ENCODE data around the gene CLIC3. TPM values are rescaled to one million over a fixed set of nuclear protein-coding genes. Genes with fewer than 3 reads are reported as not detected.
A peak's percentile ranks its signal among the peaks of the same experiment; 100 is the strongest.

The CLIC3 gene
- polyA plus RNA-seq, 3 donors from 2014 or later = 673 to 911 (median 762) TPM

DNA sequence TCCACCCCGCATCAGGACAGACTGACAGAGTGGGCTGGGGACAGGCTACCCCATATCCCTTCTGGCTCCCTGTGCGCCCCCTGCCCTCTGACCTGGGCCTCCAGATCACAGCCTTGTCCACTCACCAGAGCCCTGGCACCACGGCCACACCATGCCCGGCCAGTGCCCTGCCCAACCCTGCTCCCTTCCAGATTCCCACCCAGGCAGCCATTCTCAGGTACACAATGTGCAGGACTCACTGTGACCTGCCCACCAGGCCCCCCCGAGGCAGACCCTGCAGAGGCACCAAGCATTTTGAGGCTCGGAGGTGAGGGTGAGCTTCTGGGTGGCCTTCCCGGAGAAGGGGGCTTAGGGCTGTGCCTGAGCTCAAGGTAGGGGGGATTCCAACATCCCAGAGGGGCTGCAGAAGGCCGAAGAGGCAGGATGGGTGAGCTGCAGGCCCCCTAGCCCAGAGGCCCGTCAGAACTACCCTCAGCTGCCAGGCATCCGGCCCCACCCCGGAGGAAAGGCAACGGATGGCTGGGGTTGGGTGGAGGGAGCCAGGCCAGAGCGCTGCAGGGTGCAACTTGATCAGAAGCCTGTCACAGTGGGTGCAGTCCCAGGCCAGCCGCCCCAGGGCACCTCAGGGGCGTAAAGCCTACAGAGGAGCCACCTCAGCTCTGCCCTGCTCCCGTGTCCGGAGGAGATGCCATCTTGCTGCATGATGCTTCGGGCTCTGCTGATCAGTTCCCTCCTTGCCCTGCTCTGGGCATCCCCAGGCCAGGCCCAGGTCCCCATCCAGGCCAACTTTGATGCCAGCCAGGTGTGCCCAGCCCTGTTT lies 13.9 kb downstream of the CLIC3 start, which contains the start of gene LCNL1:
Gene LCNL1 (plus strand): TSS at position 762 of the 820 bp plus-strand sequence. CDS start 594 bp downstream, outside the sequence.
- peak within 1 kb of the TSS in 1 of 5 donors; percentile 3 for H3K4me3 Mint-ChIP-seq
- H3K27ac Mint-ChIP-seq = no peak within 1 kb of the TSS
- peaks cover 0 to 5% (median 4%) of the 10 kb centered on the region in 3 donors for H3K36me3 Mint-ChIP-seq
- DNase-seq = no peak
- H3K4me1 Mint-ChIP-seq = peaks cover 6 to 7% of the 10 kb centered on the region in 2 donors
- peaks cover 2 to 9% (median 4%) of the 10 kb centered on the region in 3 donors for H3K27me3 Mint-ChIP-seq (ENCODE audit: low read depth in 3 of 3)
- no peaks in the 10 kb centered on the region for H3K9me3 Mint-ChIP-seq

DNA sequence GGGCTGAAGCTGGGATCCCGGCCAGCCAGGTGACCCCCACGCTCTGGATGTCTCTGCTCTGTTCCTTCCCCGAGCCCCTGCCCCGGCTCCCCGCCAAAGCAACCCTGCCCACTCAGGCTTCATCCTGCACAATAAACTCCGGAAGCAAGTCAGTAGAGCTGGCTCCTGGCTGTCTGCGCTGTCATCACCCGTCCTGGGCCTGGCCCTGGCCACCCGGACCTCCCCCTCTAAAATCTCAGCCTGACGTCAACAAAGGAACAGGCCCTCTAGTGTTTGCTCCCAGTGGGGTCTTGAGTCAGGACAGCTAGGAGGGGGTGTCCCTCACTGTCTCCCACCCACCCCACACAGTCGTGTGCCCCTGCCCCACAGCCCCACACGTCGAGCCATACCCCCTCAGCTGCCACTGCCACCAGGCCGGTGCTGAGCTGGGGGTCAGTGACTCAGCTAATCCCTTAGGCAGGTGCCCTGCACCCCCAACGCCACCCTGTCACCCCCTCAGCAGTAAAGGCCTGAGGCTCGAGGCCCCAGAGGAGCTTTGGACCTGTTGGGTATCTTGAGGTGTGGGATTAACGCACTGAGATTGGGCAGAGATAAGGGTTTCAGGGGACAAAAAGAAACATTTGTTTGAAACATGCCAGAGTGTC lies 14.7 kb downstream of the CLIC3 start:
- Mint-ChIP-seq H3K27me3 (ENCODE audit: low read depth in 3 of 3) (peaks cover 2 to 9% (median 5%) of the 10 kb centered on the region in 3 donors), H3K36me3 (peaks cover 0 to 5% (median 4%) of the 10 kb centered on the region in 3 donors), H3K4me1 (peaks cover 7 to 10% of the 10 kb centered on the region in 2 donors), H3K27ac (no peak overlapping the region), H3K9me3 (no peaks in the 10 kb centered on the region), H3K4me3 (no peak overlapping the region)
- no peak for DNase-seq

DNA sequence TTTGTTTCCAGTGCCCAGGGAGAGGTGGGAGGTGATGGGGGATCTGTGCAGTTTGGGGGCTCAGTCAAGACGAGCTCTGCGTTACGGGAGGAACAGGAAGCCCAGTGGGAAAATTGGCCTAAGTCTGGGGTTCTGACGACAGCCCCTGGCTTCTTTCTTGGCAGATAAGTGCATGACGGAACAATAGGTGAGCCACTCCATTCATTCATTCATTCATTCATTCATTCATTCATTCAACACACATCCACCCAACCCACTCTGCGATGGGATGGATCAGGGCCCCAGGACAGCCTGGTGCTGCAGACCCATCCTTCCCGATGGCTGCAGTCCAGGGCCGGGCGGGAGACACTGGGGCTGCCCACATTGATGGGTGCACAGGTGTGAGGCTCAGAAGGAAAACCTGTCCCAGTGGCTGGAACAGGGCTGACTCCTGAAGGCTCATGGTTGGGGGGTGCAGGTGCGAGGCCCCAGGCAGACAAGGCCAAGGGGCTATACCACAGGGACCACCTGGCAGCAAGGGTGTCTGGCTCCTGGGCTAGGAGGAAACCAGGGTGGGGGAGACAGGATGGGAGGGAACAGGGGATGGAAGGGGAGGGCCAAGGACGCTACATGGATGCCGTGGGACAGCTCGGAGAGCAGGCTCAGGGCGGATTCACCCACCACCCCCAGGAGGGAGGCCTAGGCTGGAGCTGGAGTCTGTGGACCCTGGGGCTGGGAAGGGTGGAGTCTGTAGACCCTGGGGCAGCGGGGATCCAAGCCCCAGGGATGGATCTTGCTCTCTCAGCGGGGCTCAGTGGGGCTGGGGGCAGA lies 15.5 kb downstream of the CLIC3 start:
- Mint-ChIP-seq H3K27ac (no peak overlapping the region), H3K27me3 (ENCODE audit: low read depth in 3 of 3) (peaks cover 2 to 6% (median 5%) of the 10 kb centered on the region in 3 donors), H3K4me3 (no peak overlapping the region), H3K4me1 (peaks cover 13 to 18% of the 10 kb centered on the region in 2 donors), H3K9me3 (no peaks in the 10 kb centered on the region), H3K36me3 (peaks cover 0 to 5% (median 4%) of the 10 kb centered on the region in 3 donors)
- DNase-seq = no peak

DNA sequence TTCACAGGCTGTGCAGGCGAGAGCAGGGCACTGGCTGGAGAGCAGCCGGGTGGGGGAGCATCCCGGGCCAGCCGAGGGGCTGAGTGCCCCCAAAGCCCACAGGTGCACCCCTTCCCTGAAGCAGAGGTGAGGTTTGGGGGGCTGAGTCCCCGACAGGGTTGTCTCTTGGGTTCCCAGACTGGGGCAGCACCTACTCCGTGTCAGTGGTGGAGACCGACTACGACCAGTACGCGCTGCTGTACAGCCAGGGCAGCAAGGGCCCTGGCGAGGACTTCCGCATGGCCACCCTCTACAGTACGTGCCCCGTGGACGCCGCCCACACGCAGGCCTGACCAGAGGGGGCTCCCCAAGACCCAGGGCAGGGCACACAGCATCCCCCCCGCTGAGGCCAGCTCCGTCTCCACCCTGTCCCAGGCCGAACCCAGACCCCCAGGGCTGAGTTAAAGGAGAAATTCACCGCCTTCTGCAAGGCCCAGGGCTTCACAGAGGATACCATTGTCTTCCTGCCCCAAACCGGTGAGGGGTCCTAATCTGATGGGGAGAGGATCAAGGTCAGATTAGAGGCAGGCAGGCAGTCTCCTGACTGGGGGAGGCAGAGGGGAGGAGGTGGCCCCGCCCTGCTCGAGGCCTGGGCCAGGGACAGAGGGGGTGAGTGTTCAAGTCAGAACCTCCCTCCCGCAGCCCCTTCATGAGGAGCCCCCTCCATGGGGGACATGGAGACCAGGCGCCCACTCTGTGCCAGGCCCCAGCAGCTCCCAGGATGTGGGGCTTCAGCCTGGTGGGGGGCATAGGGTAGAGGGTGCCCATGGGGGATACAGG lies 16.4 kb downstream of the CLIC3 start:
- Mint-ChIP-seq H3K9me3 (no peaks in the 10 kb centered on the region), H3K27ac (peak overlapping the region in 1 of 6 donors; percentile 40), H3K27me3 (ENCODE audit: low read depth in 3 of 3) (peaks cover 2 to 6% (median 5%) of the 10 kb centered on the region in 3 donors), H3K36me3 (peaks cover 0 to 5% (median 4%) of the 10 kb centered on the region in 3 donors), H3K4me3 (no peak overlapping the region), H3K4me1 (peaks cover 22 to 27% of the 10 kb centered on the region in 2 donors)
- DNase-seq = no peak

DNA sequence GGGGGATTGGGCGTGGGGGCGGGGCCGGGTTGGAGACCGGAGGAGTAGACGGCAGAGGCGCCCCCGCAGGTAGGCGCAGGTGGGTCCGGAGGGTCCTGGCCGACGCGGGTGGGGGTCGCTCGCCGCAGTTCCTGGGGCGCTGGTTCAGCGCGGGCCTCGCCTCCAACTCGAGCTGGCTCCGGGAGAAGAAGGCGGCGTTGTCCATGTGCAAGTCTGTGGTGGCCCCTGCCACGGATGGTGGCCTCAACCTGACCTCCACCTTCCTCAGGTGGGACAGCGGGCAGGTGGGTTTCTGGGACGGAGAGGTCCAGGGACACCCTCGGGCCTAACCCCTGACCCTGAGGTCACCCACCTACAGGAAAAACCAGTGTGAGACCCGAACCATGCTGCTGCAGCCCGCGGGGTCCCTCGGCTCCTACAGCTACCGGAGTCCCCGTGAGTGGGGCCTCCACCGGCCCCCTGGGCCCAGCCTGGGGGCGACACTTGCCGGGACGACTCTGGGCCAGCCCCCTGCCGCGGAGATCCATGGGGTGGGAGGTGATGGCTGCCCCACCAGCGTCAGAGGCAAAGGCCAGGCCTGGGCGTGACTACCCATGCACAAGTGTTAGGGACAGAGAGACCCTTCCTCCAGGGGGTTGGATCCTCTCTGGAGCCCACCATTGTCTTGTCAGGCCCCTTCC lies 17.4 kb downstream of the CLIC3 start:
- H3K36me3 Mint-ChIP-seq = peaks cover 0 to 3% (median 3%) of the 10 kb centered on the region in 3 donors
- H3K4me3 Mint-ChIP-seq = no peak overlapping the region
- H3K27me3 Mint-ChIP-seq (ENCODE audit: low read depth in 3 of 3) = peaks cover 2 to 5% (median 5%) of the 10 kb centered on the region in 3 donors
- H3K9me3 Mint-ChIP-seq = no peaks in the 10 kb centered on the region
- peaks cover 25 to 36% of the 10 kb centered on the region in 2 donors for H3K4me1 Mint-ChIP-seq
- no peak for DNase-seq
- no peak overlapping the region for H3K27ac Mint-ChIP-seq

DNA sequence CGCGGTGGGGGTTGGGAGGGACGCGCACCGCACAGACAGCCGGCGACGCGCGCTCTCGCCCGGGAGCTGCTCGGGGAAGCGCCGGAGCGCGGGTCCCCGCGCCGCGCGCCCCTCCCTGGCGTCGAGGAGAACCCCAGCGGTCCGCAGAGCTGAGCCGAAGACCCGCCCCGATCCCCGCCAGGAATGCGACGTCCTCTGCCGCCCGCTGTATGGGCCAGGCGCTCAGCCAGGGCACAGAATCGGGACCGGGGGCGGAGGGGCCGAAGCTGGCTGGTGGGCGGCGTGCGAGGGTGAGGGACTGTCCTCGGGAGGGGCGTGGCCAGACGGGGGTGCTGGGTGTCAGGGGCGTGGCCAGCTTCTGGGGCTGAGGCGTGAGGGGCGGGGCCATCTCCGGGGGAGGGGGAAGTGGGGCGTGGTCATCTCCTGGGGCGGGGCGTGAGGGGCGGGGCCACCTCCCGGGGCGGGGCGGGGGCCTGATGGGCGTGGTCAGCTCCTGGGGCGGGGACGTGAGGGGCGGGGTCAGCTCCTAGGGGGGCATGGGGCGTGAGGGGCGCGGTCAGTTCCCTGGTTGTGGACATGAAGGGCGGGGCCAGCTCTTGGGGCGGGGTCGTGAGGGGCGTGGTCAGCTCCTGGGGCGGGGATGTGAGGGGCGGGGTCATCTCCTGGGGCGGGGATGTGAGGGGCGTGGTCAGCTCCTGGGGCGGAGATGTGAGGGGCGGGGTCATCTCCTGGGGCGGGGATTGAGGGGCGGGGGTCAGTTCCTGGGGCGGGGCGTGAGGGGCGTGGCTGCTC lies 18.1 kb downstream of the CLIC3 start:
- Mint-ChIP-seq H3K36me3 (no peaks in the 10 kb centered on the region), H3K9me3 (no peaks in the 10 kb centered on the region), H3K27ac (peak overlapping the region in 3 of 6 donors; percentile 20 to 73 (median 57)), H3K27me3 (ENCODE audit: low read depth in 3 of 3) (peaks cover 0 to 3% (median 2%) of the 10 kb centered on the region in 3 donors), H3K4me1 (peaks cover 20 to 35% of the 10 kb centered on the region in 2 donors), H3K4me3 (peak overlapping the region; percentile 68 to 80 (median 71))
- DNase-seq = peak; percentile 84 to 87 (median 84)

DNA sequence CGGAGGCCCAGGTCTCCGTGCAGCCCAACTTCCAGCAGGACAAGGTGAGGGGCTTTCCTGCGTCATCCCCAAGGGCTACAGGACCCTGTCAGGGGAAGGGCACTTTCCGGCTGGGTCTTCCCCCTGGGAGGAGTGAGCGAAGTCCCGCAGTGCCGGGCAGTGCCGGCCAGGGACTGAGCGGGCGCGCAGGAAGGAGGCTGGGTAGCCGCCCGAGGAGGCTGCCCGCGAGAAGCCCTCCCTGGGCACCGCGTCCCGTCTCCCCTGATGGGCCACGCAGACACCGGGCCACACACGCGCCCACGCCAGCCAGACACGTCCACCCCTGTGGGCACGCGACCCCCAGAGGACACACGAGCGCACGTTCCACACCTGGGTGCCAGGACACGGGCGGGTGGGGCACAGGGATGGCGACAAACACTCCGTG lies 18.7 kb downstream of the CLIC3 start:
- Mint-ChIP-seq H3K27me3 (ENCODE audit: low read depth in 3 of 3) (peaks cover 0 to 3% (median 2%) of the 10 kb centered on the region in 3 donors), H3K9me3 (no peaks in the 10 kb centered on the region), H3K27ac (peak overlapping the region in 5 of 6 donors; percentile 20 to 59 (median 53)), H3K4me3 (peak overlapping the region; percentile 62 to 80 (median 68)), H3K36me3 (no peaks in the 10 kb centered on the region), H3K4me1 (peaks cover 20 to 35% of the 10 kb centered on the region in 2 donors)
- no peak for DNase-seq

DNA sequence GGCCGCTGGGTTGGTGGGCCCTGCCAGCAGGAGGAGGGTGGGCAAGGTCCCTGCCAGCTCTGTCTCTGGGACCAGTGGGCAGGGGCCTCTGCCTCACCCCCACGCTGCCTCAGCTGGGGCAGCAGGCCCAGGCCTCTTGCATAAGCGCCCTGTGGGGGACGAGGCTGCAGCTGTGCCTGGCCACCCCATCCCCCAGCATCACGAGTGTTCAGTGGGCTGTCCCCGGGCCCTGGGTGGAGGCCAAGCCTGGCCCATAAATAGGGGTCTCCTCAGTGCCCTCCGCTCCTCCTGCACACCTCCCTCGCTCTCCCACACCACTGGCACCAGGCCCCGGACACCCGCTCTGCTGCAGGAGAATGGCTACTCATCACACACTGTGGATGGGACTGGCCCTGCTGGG lies 19.1 kb downstream of the CLIC3 start, which contains the start of gene PTGDS:
Gene PTGDS (plus strand): TSS at position 282 of the 400 bp plus-strand sequence. CDS start 75 bp downstream, at position 357.
- DNase-seq = no peak
- Mint-ChIP-seq H3K27ac (peak within 1 kb of the TSS; percentile 51 to 86 (median 82)), H3K4me1 (peaks cover 20 to 35% of the 10 kb centered on the region in 2 donors), H3K36me3 (no peaks in the 10 kb centered on the region), H3K4me3 (peak within 1 kb of the TSS; percentile 74 to 85 (median 83)), H3K27me3 (ENCODE audit: low read depth in 3 of 3) (peaks cover 0 to 3% (median 2%) of the 10 kb centered on the region in 3 donors), H3K9me3 (no peaks in the 10 kb centered on the region)

DNA sequence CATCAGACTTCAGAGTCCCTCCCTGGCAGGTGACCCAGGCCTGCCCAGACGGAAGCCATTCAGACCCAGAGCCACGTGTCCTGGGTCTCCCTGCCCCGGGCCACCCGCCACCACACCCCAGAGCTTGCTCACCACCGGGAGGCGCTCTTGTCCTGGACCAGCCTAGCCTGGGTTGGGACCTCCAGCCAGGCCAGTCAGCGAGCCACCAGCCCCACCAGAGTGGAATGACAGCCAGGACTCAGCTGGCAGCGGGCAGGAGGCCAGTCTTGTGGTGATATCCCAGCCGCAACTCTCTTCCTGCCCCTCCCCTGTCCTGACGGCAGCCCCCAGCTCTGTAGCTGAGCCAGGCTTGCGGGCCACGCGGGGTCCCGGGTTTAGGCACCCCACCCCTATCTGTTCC lies 20.7 kb downstream of the CLIC3 start:
- Mint-ChIP-seq H3K27ac (peak overlapping the region; percentile 59 to 86 (median 79)), H3K9me3 (no peaks in the 10 kb centered on the region), H3K36me3 (no peaks in the 10 kb centered on the region), H3K4me1 (peaks cover 20 to 36% of the 10 kb centered on the region in 2 donors), H3K27me3 (ENCODE audit: low read depth in 3 of 3) (peaks cover 0 to 3% (median 0%) of the 10 kb centered on the region in 3 donors), H3K4me3 (peak overlapping the region; percentile 74 to 85 (median 83))
- DNase-seq = peak; percentile 62 to 70 (median 66)

DNA sequence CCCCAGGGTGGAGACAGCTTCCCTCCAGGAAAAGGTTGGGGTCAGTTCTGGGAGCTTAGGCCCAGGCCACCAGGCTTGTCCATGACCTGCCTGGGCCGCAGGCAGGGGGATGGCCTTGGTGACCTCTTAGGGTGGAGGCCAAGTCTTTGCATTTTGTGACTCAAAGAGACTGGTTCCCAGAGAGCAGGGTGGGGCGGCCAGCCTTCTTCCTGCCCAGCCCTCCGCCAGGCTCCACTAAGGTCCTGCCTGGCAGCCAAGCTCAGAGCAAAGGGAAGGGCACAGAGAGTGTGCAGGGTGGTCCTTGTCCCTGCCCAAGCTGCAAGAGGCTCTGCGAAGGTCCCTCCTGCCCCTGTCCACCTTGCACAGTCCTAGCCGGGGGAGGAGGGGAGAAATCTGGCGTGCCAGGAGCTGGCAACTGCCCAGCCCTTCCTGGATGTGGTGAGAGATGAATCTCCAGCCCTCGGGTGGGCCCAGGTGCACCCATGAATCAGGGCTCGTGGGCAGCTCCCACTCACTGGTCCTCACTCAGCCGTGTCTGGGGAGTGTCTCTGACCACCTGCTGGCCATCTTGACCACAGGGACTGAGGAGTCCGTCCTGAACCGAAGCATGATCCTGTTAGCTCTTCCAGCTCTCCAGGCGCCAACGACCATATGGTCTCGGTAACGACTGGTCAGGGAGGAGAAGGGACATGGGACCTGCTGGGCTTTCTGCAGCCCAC lies 21.4 kb downstream of the CLIC3 start:
- H3K27ac Mint-ChIP-seq = peak overlapping the region; percentile 59 to 86 (median 79)
- H3K36me3 Mint-ChIP-seq = no peaks in the 10 kb centered on the region
- DNase-seq = no peak
- H3K4me1 Mint-ChIP-seq = peaks cover 20 to 36% of the 10 kb centered on the region in 2 donors
- peaks cover 0 to 3% (median 0%) of the 10 kb centered on the region in 3 donors for H3K27me3 Mint-ChIP-seq (ENCODE audit: low read depth in 3 of 3)
- peak overlapping the region; percentile 74 to 85 (median 83) for H3K4me3 Mint-ChIP-seq
- H3K9me3 Mint-ChIP-seq = no peaks in the 10 kb centered on the region

Data from immature natural killer cell (primary cell).